Spleen (tissue), 7 donors: ENCODE data around the gene JCHAIN.

Source experiments
- POLR2A ChIP-seq, 3 donors: fragments of 450-650 bp; IDR thresholded peaks; one replicate each; pipeline ENCODE4 v1.5.1; 2017; ENCODE audit warnings: antibody characterized with exemption in 3 of 3, mild to moderate bottlenecking in 1 of 3
- TF ChIP-seq, protein P1 (sequence below), 11 experiments: fragments of 200-600 bp in 7 of 11; fragments of 450-650 bp in 4 of 11; sonication (generic) in 4 of 11; IDR thresholded peaks in 8 of 11; conservative IDR thresholded peaks in 3 of 11; 1 replicate in 7 of 11; 2 replicates in 4 of 11; pipeline versions ENCODE4 v1.4.0 to v1.8.0; 2016 to 2021; ENCODE audit warnings: antibody characterized with exemption in 11 of 11, inconsistent platforms in 4 of 11, mild to moderate bottlenecking in 1 of 11
- donor health status: DM: no; HTN: no; CAD: no; lungs with moderate emphysema.
- donor health status: DM: no; HTN: no; CAD: no.
- donor health status: DM: no; HTN: no; CAD: no.

- TF ChIP-seq, protein P1, sequence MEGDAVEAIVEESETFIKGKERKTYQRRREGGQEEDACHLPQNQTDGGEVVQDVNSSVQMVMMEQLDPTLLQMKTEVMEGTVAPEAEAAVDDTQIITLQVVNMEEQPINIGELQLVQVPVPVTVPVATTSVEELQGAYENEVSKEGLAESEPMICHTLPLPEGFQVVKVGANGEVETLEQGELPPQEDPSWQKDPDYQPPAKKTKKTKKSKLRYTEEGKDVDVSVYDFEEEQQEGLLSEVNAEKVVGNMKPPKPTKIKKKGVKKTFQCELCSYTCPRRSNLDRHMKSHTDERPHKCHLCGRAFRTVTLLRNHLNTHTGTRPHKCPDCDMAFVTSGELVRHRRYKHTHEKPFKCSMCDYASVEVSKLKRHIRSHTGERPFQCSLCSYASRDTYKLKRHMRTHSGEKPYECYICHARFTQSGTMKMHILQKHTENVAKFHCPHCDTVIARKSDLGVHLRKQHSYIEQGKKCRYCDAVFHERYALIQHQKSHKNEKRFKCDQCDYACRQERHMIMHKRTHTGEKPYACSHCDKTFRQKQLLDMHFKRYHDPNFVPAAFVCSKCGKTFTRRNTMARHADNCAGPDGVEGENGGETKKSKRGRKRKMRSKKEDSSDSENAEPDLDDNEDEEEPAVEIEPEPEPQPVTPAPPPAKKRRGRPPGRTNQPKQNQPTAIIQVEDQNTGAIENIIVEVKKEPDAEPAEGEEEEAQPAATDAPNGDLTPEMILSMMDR (IDR thresholded peaks at IDR 0.05 in 8 of 11, conservative IDR thresholded peaks at IDR 0.05 in 3 of 11) = no peak
- no peak for TF ChIP-seq POLR2A (IDR thresholded peaks at IDR 0.05)
These were observed 43.4 kb upstream of the JCHAIN start for GRCh38 chr4:70709611-70710205.
